Stimulated activated CD4-positive, alpha-beta T cell treated with anti-CD3 and anti-CD28 coated beads, Interleukin-15, amount 100 ng/mL, for 48 hours (primary cell): ENCODE measurements around the gene SLC5A5.
A peak's percentile ranks its signal among the peaks of the same experiment; 100 is the strongest.

Experiments used
- DNase-seq, 2 donors: peaks; one replicate each; pipeline ENCODE4 v3.0.0-alpha.2; 2020; ENCODE audit warnings: low read depth in 2 of 2

SLC5A5 gene

DNA sequence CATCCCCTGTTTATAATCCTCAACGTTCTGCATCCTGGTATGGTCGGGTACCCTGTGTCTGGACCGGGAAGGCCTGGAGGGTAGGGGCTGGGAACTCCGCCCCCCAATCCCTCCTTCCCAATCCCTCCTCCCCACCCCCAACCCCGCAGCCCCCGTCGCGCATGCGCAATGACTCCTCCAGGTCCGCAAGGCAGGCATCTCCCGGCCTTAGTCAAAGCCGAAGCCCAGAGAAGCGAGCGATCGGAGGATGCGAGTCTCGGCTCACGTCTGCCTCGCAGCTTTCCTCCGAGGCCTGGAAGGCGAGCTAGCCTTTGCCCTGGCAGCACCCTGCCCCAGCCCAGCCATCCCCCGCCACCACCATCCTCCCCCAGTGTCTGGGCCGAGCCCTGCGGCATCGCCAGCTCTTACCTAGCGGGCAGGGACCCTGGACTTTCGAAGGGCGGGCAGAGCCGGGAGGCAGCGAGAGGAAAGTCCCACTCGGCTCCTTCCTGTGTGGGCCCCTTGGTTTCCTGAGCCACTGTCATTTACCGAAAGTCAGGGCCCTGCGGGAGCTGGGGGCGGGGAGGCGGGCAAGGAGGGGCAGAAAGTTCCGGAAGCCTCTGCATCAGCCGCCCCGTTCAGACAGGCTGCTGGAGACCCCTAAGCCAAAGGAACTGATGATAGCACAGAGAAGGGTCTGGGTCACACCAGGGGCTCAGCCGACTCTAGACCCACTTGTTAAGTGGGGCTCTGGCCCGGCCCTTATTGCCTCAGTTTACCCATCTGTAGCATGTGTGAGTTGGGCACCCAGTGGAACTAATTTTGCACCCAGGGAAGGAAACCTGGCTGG lies 24.0 kb upstream of the SLC5A5 start, which contains the start of gene JAK3:
Gene JAK3, minus strand, starts transcription at position 445 of the 829 bp plus-strand sequence. CDS start 3,565 bp downstream, outside the sequence.
- DNase-seq: peak; percentile 88 to 89

DNA sequence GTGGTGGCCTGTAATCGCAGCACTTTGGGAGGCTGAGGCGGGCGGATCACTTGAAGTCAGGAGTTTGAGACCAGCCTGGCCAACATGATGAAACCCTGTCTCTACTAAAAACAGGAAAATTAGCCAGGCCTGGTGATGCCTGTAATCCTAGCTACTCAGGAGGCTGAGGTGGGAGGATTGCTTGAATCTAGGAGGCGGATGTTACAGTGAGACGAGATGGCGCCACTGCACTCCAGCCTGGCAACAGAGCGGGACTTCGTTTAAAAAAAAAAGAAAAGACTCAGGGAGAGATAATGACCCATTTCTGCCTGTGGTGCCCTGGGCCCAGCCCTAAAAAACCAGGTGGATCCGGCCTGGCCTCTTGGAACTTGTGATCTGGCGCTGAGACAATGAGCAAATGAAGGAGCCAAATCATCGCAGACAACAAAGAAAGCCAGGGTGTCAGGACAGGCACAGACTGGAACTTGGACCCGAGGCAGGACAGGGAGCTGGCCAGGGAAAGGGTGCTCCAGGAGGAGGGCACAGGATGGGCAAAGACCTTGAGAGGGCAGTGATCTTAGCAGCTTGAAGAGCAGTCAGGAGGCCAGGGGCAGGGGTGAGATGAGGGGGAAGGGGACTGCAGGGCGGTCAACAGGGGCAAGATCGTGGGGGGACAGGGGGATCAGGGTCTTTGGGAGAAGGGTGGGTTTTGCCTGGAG lies 23.0 kb upstream of the SLC5A5 start:
- DNase-seq: no peak

DNA sequence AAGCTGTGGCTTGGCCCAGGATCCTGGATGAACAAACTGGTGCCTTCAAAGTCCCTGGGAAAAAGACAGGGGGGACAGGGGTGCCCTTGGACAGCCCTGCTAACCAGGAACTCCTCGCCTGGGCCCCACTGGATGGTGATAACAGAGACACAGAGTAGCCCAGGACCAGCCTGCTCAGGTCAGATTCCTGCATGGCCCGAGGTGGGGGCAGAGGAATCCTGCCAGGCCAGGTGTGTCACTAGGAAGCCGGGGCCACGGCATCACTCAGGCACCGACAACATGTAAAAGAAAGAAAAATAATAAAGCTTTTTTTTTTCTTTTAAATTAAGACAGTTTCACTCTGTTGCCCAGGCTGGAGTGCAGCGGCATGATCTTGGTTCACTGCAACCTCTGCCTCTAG lies 17.7 kb upstream of the SLC5A5 start:
- no peak for DNase-seq

DNA sequence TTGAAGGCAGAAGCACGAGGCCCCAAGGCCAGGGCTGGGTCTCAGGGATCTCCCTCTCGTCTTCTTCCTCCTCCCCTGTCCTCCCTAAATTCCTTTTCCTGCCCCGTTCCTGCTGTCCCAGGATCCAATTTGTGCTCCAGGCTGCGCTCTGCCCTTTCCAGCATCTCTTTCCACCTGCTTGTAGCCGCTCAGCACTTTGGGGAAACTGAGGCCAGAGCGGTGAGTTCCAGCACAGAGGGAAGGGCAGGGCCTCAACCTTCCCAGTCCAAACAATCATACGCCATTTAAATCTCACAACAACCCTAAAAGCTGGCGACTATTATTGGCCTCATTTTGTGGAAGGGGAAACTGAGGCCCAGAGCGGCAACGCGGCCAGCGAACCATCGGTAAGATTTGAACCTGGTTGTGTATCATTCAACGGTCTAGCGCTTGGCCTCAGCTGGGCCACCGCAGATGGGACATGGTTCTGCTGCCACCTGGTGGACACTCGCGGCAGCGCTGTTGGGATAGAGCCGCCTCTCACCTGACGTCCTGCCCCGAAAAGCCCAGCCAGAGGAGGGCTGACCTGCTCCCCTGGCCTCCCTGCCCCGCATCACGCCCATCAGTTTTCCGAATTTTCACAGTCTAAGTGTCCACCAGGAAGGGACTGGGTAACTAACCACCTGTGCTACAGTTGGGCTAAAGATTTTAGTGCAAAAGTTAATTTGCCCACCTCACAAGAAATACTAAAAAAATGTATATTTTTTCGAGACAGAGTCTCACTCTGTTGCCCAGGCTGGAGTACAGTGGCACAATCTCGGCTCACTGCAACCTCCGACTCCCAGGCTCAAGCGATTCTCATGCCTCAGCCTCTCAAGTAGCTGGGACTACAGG lies 16.2 kb upstream of the SLC5A5 start:
- peak; percentile 76 to 90 for DNase-seq

DNA sequence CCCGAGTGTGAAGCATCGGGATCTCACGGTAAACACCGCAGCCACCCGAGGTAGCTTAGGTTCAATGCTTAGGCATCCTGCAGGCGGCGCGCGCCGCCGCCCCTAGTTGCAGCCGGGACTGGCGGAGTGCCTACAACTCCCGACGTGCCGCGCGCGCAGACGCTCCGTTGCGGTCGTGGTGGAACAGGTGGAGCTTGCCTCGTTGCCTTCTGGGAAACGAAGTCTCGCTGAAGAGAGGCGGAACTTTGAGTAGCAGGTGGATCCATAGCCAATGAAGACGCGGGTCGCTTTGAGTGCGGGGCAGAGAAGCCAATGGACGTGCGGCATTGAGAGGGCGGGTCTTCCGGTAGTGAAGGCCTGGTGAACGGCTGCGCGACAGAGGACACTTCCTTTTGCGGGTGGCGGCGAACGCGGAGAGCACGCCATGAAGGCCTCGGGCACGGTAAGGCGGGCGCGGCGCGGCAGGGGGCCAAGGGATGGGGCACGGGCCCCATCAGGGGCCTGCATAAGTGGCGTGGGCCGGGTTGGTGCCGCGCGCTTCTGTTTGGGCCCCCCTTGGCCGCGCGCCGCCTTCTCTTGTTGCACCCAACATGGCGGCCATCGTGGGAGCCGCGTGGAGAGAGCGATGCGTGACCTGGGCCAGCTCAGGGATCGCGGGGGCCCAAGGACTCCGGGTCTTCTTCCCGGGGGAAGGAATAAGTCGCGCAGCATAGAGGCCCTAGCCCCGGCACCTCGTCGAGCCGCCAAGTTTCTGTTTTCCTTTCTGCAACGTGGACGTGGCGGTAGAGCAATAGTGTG lies 12.0 kb upstream of the SLC5A5 start, which contains the start of gene RPL18A:
Gene RPL18A, plus strand, starts transcription at position 378 of the 798 bp plus-strand sequence. Its CDS starts 47 bp downstream, at position 425.
- DNase-seq: peak; percentile 98 to 100

DNA sequence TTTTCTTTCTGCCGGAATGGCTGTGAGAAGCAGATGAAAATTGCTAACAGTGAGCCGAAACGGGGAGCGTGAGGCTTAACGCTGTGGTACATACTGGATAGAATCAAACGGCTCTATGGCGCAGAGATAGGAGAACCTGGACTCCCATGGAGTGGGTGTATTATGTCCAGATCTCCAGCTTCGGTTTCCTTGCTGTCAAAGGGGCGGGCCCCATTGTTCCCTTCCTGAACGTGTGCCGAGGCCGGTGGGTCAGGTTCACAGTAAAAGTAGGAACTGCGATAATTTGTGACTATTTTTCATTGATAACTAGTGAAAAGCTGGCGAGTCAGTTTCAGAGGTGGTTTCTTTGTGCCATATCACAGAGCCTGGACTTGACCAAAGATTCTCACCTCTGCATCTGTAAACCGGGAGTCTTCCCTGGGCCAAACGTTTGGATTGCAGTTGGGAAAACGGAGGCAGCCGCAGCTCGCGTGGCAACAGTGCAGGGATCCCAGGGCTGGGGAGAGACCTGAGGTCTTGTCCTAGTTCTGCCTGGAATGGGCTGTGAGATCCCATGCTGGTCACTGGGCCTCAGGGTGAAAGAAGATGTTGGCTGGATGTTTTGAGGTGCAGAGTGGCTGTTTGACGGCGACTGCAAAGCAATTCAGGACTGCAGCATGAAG lies 11.3 kb upstream of the SLC5A5 start:
- DNase-seq: no peak

DNA sequence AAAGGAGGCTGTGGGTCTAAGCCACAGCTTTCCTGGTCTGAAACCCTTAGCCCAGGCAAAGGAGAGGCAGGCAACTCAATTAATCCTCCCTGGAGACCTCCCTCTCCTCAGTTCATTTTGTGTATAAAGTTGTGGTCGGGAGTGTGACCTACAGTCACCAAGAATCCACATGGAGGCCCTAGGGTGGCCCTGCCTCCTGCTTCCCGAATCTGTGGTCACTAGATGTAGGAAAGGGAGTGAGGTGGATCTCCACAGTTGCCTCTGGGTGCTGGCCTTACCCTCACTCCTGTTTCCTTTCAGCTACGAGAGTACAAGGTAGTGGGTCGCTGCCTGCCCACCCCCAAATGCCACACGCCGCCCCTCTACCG lies 10.8 kb upstream of the SLC5A5 start:
- no peak for DNase-seq

DNA sequence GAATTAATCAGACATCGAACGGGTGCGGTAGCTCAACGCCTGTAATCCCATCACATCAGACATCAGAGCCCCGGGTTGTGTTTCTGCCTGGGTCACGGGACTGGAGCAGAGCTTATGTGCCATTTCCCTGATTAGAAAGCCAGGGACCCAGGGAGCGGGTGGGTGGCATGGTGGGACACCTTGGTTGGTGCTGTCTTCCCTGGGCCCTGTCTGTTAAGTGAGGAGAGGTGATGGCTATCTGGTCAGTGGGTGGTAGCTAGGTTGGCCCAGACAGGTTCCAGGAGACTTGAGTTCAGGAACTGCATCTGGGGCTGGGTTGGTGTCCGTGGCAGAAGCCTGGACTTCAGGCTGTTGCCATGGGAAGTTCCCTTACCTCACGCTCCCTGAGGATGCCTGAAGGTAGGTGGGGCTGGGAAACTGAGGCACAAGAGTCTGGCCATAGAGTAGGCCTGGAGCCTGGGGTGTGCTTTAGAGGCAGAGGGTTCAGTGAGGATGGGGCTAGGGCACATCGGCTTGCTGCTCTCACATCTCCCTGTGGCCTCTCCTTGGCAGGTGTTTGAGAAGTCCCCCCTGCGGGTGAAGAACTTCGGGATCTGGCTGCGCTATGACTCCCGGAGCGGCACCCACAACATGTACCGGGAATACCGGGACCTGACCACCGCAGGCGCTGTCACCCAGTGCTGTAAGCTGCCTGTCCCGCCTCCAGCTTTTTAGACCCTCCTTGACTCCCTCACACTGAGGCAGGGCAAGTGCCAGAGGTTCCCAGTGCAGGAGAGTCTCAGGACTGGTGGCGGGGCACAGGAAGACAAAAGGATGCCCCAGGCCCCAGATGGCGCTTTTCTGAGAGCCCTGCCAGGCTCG lies 10.0 kb upstream of the SLC5A5 start:
- DNase-seq: no peak

DNA sequence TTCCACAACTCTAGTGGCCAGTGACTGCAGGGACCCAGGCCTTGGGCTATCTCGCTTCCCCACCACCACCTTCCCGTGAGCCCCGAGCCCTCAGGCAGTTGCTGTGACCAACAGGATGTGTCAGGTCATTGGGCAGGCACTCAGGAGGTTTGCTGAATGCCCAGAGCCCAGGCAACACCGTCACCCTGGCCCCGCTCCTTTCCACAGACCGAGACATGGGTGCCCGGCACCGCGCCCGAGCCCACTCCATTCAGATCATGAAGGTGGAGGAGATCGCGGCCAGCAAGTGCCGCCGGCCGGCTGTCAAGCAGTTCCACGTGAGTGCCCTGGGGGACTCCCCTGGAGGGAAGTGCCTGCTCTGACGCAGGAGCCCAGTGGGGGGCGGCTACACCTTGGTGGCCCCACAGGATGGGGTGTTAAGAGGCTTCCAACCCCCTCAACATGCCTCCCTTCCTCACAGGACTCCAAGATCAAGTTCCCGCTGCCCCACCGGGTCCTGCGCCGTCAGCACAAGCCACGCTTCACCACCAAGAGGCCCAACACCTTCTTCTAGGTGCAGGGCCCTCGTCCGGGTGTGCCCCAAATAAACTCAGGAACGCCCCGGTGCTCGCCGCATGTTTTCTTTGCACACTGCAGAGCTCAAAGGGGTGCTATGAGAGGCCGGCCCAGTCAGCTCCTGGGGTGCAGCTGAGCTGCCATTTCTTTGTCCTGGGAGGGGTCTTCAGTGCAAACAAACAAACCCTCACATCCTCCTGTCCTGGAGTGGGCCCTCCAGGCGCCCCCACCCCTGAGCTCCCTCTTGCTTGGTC lies 8.8 kb upstream of the SLC5A5 start:
- no peak for DNase-seq

DNA sequence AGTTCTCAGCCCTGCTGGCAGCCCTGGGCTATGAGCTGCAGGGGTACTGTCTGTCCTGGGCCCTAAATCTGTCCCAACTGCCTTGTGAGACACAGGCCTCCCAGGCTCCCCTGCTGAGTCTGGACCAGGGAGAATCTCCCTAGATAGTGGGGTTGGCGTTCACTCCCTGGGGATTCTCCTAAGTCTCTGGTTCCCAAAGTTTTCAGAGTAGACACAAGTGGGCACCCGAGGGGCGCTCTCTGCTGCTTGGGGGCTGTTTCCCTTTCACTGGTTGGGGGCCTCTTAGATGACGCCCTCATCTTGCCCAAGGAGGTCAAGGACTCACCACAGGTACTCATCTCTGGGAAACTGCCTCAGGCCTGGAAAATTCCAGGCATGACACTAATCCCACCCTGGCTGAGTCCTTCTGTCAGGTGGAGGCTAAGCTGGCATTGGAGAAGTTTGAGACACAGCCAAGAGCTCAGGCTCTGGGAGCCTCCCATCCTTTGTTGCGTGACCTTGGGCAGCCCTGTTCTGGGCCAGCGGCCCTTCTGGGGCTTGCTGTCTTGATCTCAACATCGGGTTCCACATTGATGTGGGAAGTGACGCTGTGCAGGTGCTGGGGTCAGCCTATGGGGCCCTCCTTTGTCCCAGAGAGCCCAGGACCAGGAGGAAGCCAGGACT lies 8.1 kb upstream of the SLC5A5 start:
- no peak for DNase-seq

DNA sequence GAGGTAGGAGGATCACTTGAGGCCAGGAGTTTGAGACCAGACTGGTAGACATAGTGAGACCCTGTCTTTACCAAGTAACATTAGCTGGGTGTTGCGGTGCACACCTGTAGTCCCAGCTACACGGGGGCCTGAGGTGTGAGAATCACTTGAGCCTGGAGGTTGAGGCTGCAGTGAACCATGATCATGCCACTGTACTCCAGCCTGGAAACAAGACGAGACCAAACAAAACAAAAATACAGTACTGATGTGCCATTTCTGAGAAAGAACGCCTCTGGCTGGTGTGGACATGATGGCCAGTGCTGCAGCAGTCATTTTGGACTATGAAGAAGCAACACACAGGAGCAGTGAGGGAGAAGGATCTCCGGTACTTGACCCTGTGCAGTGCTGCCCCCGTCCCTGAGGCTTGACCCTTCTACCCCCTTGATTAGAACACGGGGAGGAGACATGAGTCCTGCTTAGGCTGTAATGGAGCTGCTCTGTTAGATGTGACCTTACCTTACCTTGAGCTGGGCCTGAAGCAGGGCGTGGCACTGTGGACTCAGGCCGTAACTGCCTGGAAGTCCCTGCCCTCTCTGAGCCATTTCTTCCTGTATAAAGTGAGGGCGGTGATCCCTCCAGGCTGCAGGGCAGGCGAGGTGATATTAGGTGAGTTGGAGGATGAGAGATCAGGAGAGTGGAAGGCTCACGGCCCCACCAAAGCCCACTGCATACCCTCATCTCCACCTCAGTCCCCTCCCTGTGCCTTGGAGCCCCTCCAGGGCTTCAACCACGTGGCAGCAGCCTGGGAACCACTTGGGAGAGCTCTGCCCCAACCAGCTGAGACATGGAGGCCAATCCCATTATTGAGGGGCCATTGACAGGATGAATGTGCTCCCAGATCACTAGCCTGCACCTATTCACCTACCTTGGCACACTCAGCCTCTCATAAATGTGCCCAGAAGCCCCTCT lies 6.1 kb upstream of the SLC5A5 start:
- DNase-seq: no peak

DNA sequence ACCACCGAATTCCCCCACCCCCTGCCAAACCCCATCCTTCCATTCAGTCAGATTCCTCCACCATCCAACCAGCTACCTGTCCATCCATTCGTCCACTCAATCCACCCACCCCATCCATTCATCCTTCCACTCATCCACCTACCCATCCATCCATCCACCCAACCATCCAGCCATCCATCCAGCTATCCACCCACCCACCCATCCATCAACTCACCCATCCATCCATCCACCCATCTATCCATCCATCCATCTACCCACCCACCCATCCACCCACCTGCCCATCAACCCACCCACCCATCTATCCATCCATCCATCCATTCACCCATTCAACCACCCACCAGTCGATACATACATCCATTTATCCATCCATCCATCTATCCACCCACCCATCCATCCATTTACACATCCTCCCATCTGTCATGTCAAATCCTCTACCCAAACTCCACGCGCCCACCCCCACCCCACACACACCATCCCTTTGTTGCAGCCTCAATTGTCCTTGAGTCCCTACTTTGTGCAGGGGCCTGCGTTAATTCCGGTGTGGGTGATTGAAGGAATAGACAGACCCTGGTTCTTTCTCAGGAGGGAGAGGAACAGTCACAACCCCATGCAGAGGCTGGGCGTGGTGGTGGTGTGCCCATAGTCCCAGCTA lies 5.3 kb upstream of the SLC5A5 start:
- no peak for DNase-seq

DNA sequence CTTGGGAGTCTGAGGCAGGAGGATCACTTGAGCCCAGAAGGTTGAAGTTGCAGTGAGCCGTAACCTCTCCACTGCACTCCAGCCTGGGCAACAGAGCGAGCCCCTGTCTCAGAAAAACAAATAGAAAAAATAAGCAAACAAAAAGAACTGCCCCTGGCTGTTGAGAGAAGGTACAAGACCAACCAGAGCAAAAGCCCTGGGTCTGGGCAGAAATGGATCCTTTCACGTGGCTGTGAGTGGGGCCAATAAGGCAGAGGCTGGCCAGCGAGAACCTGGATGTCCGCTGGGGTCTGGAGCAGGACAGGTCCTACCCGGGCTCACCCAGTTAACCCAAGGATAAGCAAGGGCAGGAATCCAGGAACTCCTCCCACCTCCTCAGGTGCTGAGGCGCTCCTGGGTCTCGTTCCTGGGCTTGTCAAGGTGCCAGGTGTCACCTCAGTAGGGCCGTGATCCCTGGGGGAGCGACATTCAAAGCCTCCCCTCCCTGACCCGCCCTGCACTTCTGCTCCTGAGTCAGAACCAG lies 4.7 kb upstream of the SLC5A5 start:
- DNase-seq: no peak

DNA sequence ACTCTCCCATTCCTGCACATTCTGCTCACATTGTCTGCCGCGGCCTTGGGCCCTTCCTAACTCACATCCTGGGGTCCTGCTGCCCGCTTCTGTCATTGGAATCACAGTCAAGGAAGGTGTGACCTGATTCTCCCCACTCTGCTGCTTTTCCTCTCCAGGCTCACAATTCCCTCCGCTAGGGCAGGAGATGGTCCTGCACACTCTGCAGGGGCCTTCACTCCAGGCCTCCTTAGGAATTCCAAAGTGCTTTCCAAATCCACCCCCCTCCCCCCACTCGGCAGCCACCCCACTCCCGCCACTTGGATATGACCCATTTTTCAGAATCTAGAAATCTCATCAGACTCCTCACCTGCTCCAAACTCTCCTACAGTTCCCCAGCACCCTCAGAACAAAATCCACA lies 3.1 kb upstream of the SLC5A5 start:
- DNase-seq: no peak

DNA sequence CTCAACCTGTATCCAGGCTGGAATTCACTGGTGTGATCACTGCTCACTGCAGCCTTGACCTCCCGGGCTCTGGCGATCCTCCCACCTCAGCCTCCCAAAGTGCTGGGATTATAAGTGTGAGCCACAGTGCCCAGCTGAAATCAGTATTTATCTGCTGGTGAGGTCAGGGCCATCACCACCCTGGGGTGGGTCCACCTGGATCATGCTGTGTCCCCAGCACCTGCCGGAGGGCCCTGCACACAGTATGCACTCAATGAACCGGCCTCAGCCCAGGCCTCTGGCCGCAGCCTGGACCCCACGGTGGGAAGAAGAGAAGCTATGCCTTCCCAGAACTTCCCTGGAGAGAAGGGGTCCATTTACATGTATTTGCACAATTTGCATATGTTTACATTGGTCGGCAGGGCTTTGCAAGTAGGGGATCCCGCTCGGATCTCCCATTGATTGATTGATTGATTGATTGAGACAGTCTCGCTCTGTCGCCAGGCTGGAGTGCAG lies 2.6 kb upstream of the SLC5A5 start:
- DNase-seq: no peak
